HG03342 (cell line): ENCODE results near the gene MYO1C.
"Not testable (repeated sequence)": the region's sequence is repeated elsewhere in the genome, so short reads cannot be mapped to it uniquely, and the experiment has no call there.

Source experiments
- ATAC-seq: cut with Tn5 transposase; IDR thresholded peaks from one replicate; pipeline ENCODE4 v1.9.1; 2021; ENCODE audit warnings: mild to moderate bottlenecking, moderate library complexity; ENCODE audit not compliant: unreplicated experiment

The MYO1C gene

GRCh38 chr17:1435326-1435725, 57.2 kb downstream of the MYO1C start:
- ATAC-seq, result no peak

GRCh38 chr17:1434150-1434549, 58.3 kb downstream of the MYO1C start:
- ATAC-seq, result no peak

DNA sequence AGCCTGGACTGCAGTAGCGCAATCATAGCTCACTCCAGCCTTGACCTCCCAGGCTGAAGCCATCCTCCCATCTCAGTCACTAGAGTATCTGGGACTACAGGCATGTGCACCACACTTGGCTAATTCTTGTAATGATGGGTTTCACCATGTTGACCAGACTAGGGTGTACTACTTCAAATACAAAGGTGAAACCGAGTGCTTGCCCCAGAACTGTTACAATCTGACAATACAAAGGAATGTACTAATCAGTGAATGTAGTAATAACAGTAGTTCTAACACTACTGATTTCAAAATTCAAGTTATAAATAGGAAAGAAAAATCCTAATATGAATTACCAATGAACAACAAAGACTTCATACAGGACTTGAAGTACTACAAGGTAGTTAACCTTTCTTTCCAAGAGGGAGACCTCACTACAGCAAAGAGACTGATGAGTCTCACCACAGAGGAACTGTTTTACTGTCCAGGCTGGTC, 60.8 kb downstream of the MYO1C start:
- no peak for ATAC-seq

GRCh38 chr17:1423456-1424135, 68.9 kb downstream of the MYO1C start:
- no peak for ATAC-seq

DNA sequence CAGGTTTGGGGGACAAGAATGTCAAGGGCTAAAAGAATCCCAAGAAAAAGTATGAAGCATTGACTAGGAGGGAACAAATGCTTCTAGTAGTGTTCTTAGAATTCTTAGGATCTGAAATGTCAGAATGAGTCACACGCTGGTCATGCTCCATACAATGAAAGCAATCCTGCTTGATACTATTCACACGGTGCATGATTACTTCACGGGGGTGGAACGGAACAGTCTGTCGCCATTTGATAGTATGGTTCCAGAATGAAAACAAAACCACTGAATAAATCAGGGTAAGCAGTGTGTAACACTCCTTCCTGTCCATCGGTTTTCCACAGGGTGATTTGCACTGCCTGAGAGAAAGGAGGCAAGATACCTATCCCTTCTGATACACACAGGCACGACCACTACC, 69.6 kb downstream of the MYO1C start:
- no peak for ATAC-seq

DNA sequence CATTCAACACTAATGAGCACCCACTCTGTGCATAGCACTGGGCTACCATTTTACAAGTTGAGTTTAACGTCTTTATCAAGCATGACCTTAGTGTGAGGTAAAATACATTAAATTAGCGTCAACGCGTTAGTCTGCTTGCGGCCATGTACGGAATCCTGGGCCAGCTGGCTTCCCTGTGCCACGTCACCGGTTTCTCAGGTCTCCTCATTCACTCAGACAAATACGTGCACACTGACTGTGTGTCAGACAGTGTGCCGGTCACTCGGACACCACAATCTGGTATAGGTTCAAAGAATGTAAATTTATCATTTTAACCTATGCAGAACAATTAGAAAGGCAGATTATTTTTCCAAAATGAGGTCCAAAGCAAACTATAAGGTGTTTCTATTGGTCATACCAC, 71.0 kb downstream of the MYO1C start:
- no peak for ATAC-seq

GRCh38 chr17:1420981-1421380, 71.5 kb downstream of the MYO1C start:
- ATAC-seq, result no peak

DNA sequence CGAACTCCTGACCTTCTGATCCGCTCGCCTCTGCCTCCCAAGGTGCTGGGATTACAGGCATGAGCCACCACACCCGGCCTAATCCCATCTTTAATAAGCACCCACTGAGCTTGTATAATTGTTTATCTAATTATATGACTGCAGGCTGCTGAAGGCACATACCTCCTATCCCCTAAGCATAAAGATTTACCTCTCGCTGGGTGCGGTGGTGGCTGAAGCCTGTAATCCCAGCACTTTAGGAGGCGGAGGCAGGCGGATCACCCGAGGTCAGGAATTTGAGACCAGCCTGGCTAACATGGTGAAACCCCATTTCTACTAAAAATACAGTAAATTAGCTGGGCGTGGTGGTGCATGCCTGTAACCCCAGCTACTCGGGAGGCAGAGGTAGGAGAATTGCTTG, 72.3 kb downstream of the MYO1C start:
- no peak for ATAC-seq

- ATAC-seq, result not testable (repeated sequence)
These were observed 74.0 kb downstream of the MYO1C start for GRCh38 chr17:1418476-1418875.

DNA sequence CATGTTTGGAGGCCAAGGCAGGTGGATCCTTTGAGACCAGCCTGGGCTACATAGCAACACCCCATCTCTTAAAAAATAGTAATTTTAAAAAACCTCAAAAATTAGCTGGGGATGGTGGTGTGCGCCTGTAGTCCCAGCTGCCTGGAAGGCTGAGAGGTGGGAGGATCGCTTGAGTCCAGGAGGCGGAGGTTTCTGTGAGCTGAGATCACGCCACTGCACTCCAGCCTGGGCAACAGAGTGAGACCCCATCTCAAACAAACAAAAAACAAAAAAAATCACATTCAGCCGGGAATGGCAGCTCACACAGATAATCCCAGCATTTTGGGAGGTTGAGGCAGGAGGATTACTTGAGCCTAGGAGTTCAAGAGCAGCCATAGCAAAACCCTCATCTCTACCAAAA, 76.1 kb downstream of the MYO1C start:
- ATAC-seq, result no peak

GRCh38 chr17:1414634-1415033, 77.9 kb downstream of the MYO1C start:
- no peak for ATAC-seq
